PC-9 (cell line): ENCODE data around the gene FTO. TPM values are rescaled to one million over a fixed set of nuclear protein-coding genes. Genes with fewer than 3 reads are reported as not detected.

Experiments used
- BruUV-seq: library from RNA; stranded (reverse); fragments of 400-500 nt; replicated peaks from 2 replicates; lab custom pipeline; 2021; lab: Mats Ljungman, UMichigan
- CTCF ChIA-PET: fragments of 300-600 bp; sonication (Branson Sonifier 250); formaldehyde crosslinking; loops from one replicate; lab custom pipeline; 2022; ENCODE audit warnings: antibody characterized with exemption; lab: Charles Lee
- POLR2A ChIA-PET: fragments of 300-600 bp; sonication (Branson Sonifier 250); formaldehyde crosslinking; loops from one replicate; lab custom pipeline; 2022; ENCODE audit warnings: antibody characterized with exemption; ENCODE audit not compliant: unreplicated experiment; lab: Charles Lee
- DNase-seq, 2 experiments: peaks; one replicate each; pipeline versions ENCODE4 v3.0.0 to v3.0.0-alpha.2; 2015 to 2022; ENCODE audit warnings: mixed read lengths in 1 of 2
- H2AFZ ChIP-seq: fragments of 200-600 bp; sonication (generic); 2 replicates; pipeline ENCODE4 v1.8.1; 2017; ENCODE audit warnings: antibody characterized with exemption
- H3F3A ChIP-seq: fragments of 200-600 bp; sonication (generic); 2 replicates; pipeline ENCODE4 v1.8.1; 2017; ENCODE audit warnings: antibody characterized with exemption, mild to moderate bottlenecking, low read depth; ENCODE audit not compliant: insufficient read depth
- H3K27ac ChIP-seq: fragments of 200-600 bp; sonication (generic); 2 replicates; pipeline ENCODE4 v1.6.1; 2016; ENCODE audit warnings: mixed run types
- H3K27me3 ChIP-seq: fragments of 200-600 bp; sonication (generic); 2 replicates; pipeline ENCODE4 v1.6.1; 2016; ENCODE audit warnings: low read depth, mixed run types; ENCODE audit not compliant: insufficient read depth
- H3K36me3 ChIP-seq: fragments of 200-600 bp; sonication (generic); 2 replicates; pipeline ENCODE4 v1.6.1; 2016; ENCODE audit warnings: low read depth, mixed run types
- H3K4me1 ChIP-seq: fragments of 200-600 bp; sonication (generic); replicated peaks from 2 replicates; pipeline ENCODE4 v1.6.1; 2016; ENCODE audit warnings: mixed run types; ENCODE audit not compliant: insufficient read depth
- H3K4me2 ChIP-seq: fragments of 200-600 bp; sonication (generic); 2 replicates; pipeline ENCODE4 v1.6.1; 2017; ENCODE audit warnings: mixed run types
- H3K4me3 ChIP-seq: fragments of 200-600 bp; sonication (generic); 2 replicates; pipeline ENCODE4 v1.6.1; 2016; ENCODE audit warnings: mixed run types
- H3K79me2 ChIP-seq: fragments of 200-600 bp; sonication (generic); 2 replicates; pipeline ENCODE4 v1.6.1; 2017; ENCODE audit warnings: low read depth, mixed run types
- H3K9me2 ChIP-seq: fragments of 200-600 bp; sonication (generic); 2 replicates; pipeline ENCODE4 v1.8.1; 2017; ENCODE audit warnings: mild to moderate bottlenecking; ENCODE audit not compliant: insufficient read depth
- H3K9me3 ChIP-seq: fragments of 200-600 bp; sonication (generic); 2 replicates; pipeline ENCODE4 v1.8.1; 2016; ENCODE audit warnings: low read depth; ENCODE audit not compliant: insufficient read depth
- H4K20me1 ChIP-seq: fragments of 200-600 bp; sonication (generic); 2 replicates; pipeline ENCODE4 v1.8.1; 2017; ENCODE audit not compliant: insufficient read depth
- EZH2 ChIP-seq: fragments of 200-600 bp; sonication (generic); IDR thresholded peaks from 2 replicates; pipeline ENCODE4 v1.8.0; 2017; ENCODE audit warnings: antibody characterized with exemption, low read depth
- intact Hi-C: fragments of 100-400 bp; cut with micrococcal nuclease; formaldehyde crosslinking; loops from one replicate; pipeline ENCODE4 v1.10.0; 2022; ENCODE audit not compliant: unreplicated experiment
- total RNA-seq: library from RNA; stranded (reverse); gene quantifications from 2 replicates; pipeline ENCODE4 v1.2.3, GENCODE V29; 2021
- TF ChIP-seq, protein P1 (sequence below): fragments of 200-600 bp; sonication (generic); conservative IDR thresholded peaks from 2 replicates; pipeline ENCODE4 v1.6.1; 2017; ENCODE audit warnings: mixed run types, antibody characterized with exemption, mild to moderate bottlenecking, moderate library complexity

The FTO gene
- total RNA-seq, 1 experiment from 2014 or later, result 58.1 TPM

DNA sequence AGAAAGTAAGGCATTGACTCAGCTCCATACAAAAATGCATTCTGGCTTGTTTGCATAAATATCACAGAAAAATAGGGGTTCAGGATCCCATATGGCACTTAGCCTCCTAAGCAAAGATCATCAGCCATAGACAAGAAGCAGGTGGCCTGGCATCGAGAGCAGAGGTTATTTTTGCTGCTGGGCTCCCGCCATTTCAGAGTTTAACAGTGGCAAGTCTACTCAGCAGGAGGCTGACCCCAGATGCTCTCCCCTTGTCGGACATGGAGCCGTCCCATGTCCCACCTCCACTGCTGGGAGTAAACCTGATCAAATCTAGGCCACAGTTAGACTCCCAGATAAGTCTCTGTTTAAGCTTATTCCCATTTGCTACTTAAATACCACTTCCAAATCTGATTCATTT, 269.1 kb downstream of the FTO start:
- Histone ChIP-seq H3K27ac (no peak overlapping the region), H3F3A (no peaks in the 10 kb centered on the region), H3K27me3 (no peaks in the 10 kb centered on the region), H3K79me2 (no peaks in the 10 kb centered on the region), H3K36me3 (no peaks in the 10 kb centered on the region), H3K4me2 (no peak overlapping the region), H3K4me1 (peaks cover 5% of the 10 kb centered on the region; the same call in 1 of the 2 replicates), H2AFZ (no peak overlapping the region), H3K9me3 (no peaks in the 10 kb centered on the region), H4K20me1 (no peaks in the 10 kb centered on the region), H3K4me3 (no peak overlapping the region), H3K9me2 (no peaks in the 10 kb centered on the region)
- no peak for DNase-seq
- intact Hi-C loops, result no loop called here
- no TSS peak for BruUV-seq
- TF ChIP-seq, protein P1, sequence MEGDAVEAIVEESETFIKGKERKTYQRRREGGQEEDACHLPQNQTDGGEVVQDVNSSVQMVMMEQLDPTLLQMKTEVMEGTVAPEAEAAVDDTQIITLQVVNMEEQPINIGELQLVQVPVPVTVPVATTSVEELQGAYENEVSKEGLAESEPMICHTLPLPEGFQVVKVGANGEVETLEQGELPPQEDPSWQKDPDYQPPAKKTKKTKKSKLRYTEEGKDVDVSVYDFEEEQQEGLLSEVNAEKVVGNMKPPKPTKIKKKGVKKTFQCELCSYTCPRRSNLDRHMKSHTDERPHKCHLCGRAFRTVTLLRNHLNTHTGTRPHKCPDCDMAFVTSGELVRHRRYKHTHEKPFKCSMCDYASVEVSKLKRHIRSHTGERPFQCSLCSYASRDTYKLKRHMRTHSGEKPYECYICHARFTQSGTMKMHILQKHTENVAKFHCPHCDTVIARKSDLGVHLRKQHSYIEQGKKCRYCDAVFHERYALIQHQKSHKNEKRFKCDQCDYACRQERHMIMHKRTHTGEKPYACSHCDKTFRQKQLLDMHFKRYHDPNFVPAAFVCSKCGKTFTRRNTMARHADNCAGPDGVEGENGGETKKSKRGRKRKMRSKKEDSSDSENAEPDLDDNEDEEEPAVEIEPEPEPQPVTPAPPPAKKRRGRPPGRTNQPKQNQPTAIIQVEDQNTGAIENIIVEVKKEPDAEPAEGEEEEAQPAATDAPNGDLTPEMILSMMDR, result no peak
- TF ChIP-seq EZH2, result no peak
- CTCF ChIA-PET, result no interaction called here
- POLR2A ChIA-PET, result no interaction called here

- no peak overlapping the region for H2AFZ ChIP-seq
- H4K20me1 ChIP-seq, result no peaks in the 10 kb centered on the region
- no peak overlapping the region for H3K4me2 ChIP-seq
- no peaks in the 10 kb centered on the region for H3K9me3 ChIP-seq
- TF ChIP-seq, protein P1, result no peak
- no peak for TF ChIP-seq EZH2
- CTCF ChIA-PET, result no interaction called here
- no TSS peak for BruUV-seq
- intact Hi-C loops, result no loop called here
- no peaks in the 10 kb centered on the region for H3K9me2 ChIP-seq
- no peaks in the 10 kb centered on the region for H3K36me3 ChIP-seq
- no peaks in the 10 kb centered on the region for H3K79me2 ChIP-seq
- no peak overlapping the region for H3K27ac ChIP-seq
- peaks cover 5% of the 10 kb centered on the region; the same call in 1 of the 2 replicates for H3K4me1 ChIP-seq
- no peak overlapping the region for H3K4me3 ChIP-seq
- no peak for DNase-seq
- no peaks in the 10 kb centered on the region for H3K27me3 ChIP-seq
- POLR2A ChIA-PET, result no interaction called here
- no peaks in the 10 kb centered on the region for H3F3A ChIP-seq
Measured at GRCh38 chr16:53974484-53975080, 270.6 kb downstream of the FTO start.

GRCh38 chr16:53980675-53981074, 276.7 kb downstream of the FTO start:
- Histone ChIP-seq H3K4me3 (no peak overlapping the region), H3K4me2 (no peak overlapping the region), H2AFZ (no peak overlapping the region), H3K36me3 (no peaks in the 10 kb centered on the region), H3K27ac (no peak overlapping the region), H3K9me2 (no peaks in the 10 kb centered on the region), H3F3A (peaks cover 11% of the 10 kb centered on the region; the same call in 1 of the 2 replicates), H3K4me1 (peaks cover 17% of the 10 kb centered on the region), H4K20me1 (no peaks in the 10 kb centered on the region), H3K79me2 (no peaks in the 10 kb centered on the region), H3K9me3 (no peaks in the 10 kb centered on the region), H3K27me3 (no peaks in the 10 kb centered on the region)
- POLR2A ChIA-PET, result no interaction called here
- TF ChIP-seq, protein P1, result no peak
- no peak for TF ChIP-seq EZH2
- intact Hi-C loops, result no loop called here
- no TSS peak for BruUV-seq
- DNase-seq, result no peak
- CTCF ChIA-PET, result no interaction called here
